ENCODE results near the gene USP3.
"Not testable (repeated sequence)": the region's sequence is repeated elsewhere in the genome, so short reads cannot be mapped to it uniquely, and the experiment has no call there.

Gene USP3

GRCh38 chr15:63476229-63476632 lies 28.2 kb upstream of the USP3 start:
- no peak for DNase-seq (ENCODE audit: low read depth)

GRCh38 chr15:63478243-63478642 lies 26.1 kb upstream of the USP3 start:
- DNase-seq (ENCODE audit: low read depth) = no peak

- no peak for DNase-seq (ENCODE audit: low read depth)
Observed at GRCh38 chr15:63480441-63480821, 24.0 kb upstream of the USP3 start.

GRCh38 chr15:63481105-63481810 lies 23.1 kb upstream of the USP3 start:
- no peak for DNase-seq (ENCODE audit: low read depth)

- no peak for DNase-seq (ENCODE audit: low read depth)
Observed at GRCh38 chr15:63482874-63483323, 21.5 kb upstream of the USP3 start.

GRCh38 chr15:63483521-63484371 lies 20.6 kb upstream of the USP3 start:
- DNase-seq (ENCODE audit: low read depth) = no peak

GRCh38 chr15:63484433-63485186 lies 19.8 kb upstream of the USP3 start:
- DNase-seq (ENCODE audit: low read depth) = no peak

- peak; percentile 72 for DNase-seq (ENCODE audit: low read depth)
Observed at GRCh38 chr15:63487076-63487757, 17.2 kb upstream of the USP3 start.

GRCh38 chr15:63487758-63488397 lies 16.5 kb upstream of the USP3 start:
- DNase-seq (ENCODE audit: low read depth) = not testable (repeated sequence)

- DNase-seq (ENCODE audit: low read depth) = no peak
Observed at GRCh38 chr15:63488398-63488960, 15.9 kb upstream of the USP3 start.

GRCh38 chr15:63489352-63489751 lies 15.0 kb upstream of the USP3 start:
- no peak for DNase-seq (ENCODE audit: low read depth)

- no peak for DNase-seq (ENCODE audit: low read depth)
Observed at GRCh38 chr15:63490345-63491034, 13.9 kb upstream of the USP3 start.

GRCh38 chr15:63491116-63491827 lies 13.1 kb upstream of the USP3 start:
- DNase-seq (ENCODE audit: low read depth) = no peak

- no peak for DNase-seq (ENCODE audit: low read depth)
Observed at GRCh38 chr15:63491979-63492378, 12.4 kb upstream of the USP3 start.

GRCh38 chr15:63492541-63493077 lies 11.8 kb upstream of the USP3 start:
- DNase-seq (ENCODE audit: low read depth) = no peak

- DNase-seq (ENCODE audit: low read depth) = no peak
Observed at GRCh38 chr15:63493436-63493835, 11.0 kb upstream of the USP3 start.

- no peak for DNase-seq (ENCODE audit: low read depth)
Observed at GRCh38 chr15:63494408-63494807, 10.0 kb upstream of the USP3 start.

GRCh38 chr15:63495343-63495742 lies 9.1 kb upstream of the USP3 start:
- DNase-seq (ENCODE audit: low read depth) = no peak

GRCh38 chr15:63495780-63496488 lies 8.5 kb upstream of the USP3 start:
- DNase-seq (ENCODE audit: low read depth) = no peak
